SH-SY5Y (cell line): ENCODE data around the gene ATP8B4.

ENCODE experiments used
- GATA2 ChIP-seq: IDR thresholded peaks from 2 replicates; pipeline ENCODE4 v1.6.1; 2011; ENCODE audit warnings: mild to moderate bottlenecking, low read depth, low read length
- GATA3 ChIP-seq: IDR thresholded peaks from 2 replicates; pipeline ENCODE4 v1.6.1; 2011; ENCODE audit warnings: low read depth, mild to moderate bottlenecking, low read length, moderate library complexity

- no peak for TF ChIP-seq GATA3
- no peak for TF ChIP-seq GATA2
These were observed 59.1 kb downstream of the ATP8B4 start for GRCh38 chr15:50059883-50060282.
